ENCODE measurements around the gene APOA5.

The APOA5 gene

GRCh38 chr11:116827461-116827860, 35.8 kb upstream of the APOA5 start:
- peaks cover 5 to 9% of the 10 kb centered on the region in 2 donors for H3K4me1 ChIP-seq (ENCODE audit: control insufficient read depth in 2 of 2, insufficient read depth in 1 of 2, low read depth in 1 of 2, low read length in 2 of 2)
- H3K9ac ChIP-seq (ENCODE audit: low read depth, low read length, poor library complexity): no peak overlapping the region
- H3K14ac ChIP-seq (ENCODE audit: low read length): peak overlapping the region; percentile 38
- H3K9me3 ChIP-seq (replicated peaks in 1 of 2; ENCODE audit: control insufficient read depth in 2 of 2, insufficient read depth in 1 of 2, low read depth in 1 of 2, low read length in 2 of 2): no peaks in the 10 kb centered on the region
- H3K27ac ChIP-seq (replicated peaks; ENCODE audit: low read length): no peak overlapping the region
- no peak overlapping the region for H2BK5ac ChIP-seq (ENCODE audit: low read length)
- no peaks in the 10 kb centered on the region for H3K36me3 ChIP-seq (replicated peaks in 1 of 2; ENCODE audit: control insufficient read depth in 2 of 2, insufficient read depth in 2 of 2, low read length in 2 of 2)
- H4K91ac ChIP-seq (ENCODE audit: low read depth, low read length, poor library complexity): no peak overlapping the region
- H3K27me3 ChIP-seq (ENCODE audit: control insufficient read depth in 3 of 3, insufficient read depth in 3 of 3, low read depth in 1 of 3, low read length in 3 of 3): peaks cover 0 to 5% (median 1%) of the 10 kb centered on the region in 3 experiments
- no peak overlapping the region for H2BK120ac ChIP-seq (ENCODE audit: low read depth, low read length)
- no peak overlapping the region for H3K23ac ChIP-seq (ENCODE audit: low read depth, low read length, poor library complexity)
- H3K79me1 ChIP-seq (ENCODE audit: low read depth, low read length): no peaks in the 10 kb centered on the region
- H3K4me3 ChIP-seq (ENCODE audit: low read length in 2 of 2): no peak overlapping the region
- no peak for DNase-seq (ENCODE audit: low spot score)
- no peak overlapping the region for H4K8ac ChIP-seq (ENCODE audit: low read depth, low read length)
- H2BK12ac ChIP-seq (ENCODE audit: low read length): no peak overlapping the region
- no peak overlapping the region for H2BK15ac ChIP-seq (ENCODE audit: low read length)
- H2AK5ac ChIP-seq (ENCODE audit: low read depth, low read length): peak overlapping the region; percentile 20
- WGBS, 2 donors (ENCODE audit: extremely low coverage in 2 of 2, insufficient read length in 2 of 2, insufficient replicate concordance in 1 of 2): no CpG with 5 or more reads among the region's 6 CpGs
- no peak overlapping the region for H3K18ac ChIP-seq (ENCODE audit: low read length)
- no peak overlapping the region for H3K4ac ChIP-seq (ENCODE audit: low read length)
- H3K4me2 ChIP-seq (ENCODE audit: insufficient read depth, low read length, poor library complexity, severe bottlenecking): no peak overlapping the region
- H2AFZ ChIP-seq (ENCODE audit: low read length): no peak overlapping the region

GRCh38 chr11:116826751-116827431, 35.2 kb upstream of the APOA5 start:
- Histone ChIP-seq H3K23ac (ENCODE audit: low read depth, low read length, poor library complexity) (peak overlapping the region; percentile 68), H3K4me2 (ENCODE audit: insufficient read depth, low read length, poor library complexity, severe bottlenecking) (no peak overlapping the region), H2BK5ac (ENCODE audit: low read length) (peak overlapping the region; percentile 3), H2BK12ac (ENCODE audit: low read length) (no peak overlapping the region), H3K4ac (ENCODE audit: low read length) (no peak overlapping the region), H2BK120ac (ENCODE audit: low read depth, low read length) (no peak overlapping the region), H4K8ac (ENCODE audit: low read depth, low read length) (no peak overlapping the region), H3K18ac (ENCODE audit: low read length) (no peak overlapping the region), H3K27ac (replicated peaks; ENCODE audit: low read length) (no peak overlapping the region), H3K9me3 (replicated peaks in 1 of 2; ENCODE audit: control insufficient read depth in 2 of 2, insufficient read depth in 1 of 2, low read depth in 1 of 2, low read length in 2 of 2) (no peaks in the 10 kb centered on the region), H3K36me3 (replicated peaks in 1 of 2; ENCODE audit: control insufficient read depth in 2 of 2, insufficient read depth in 2 of 2, low read length in 2 of 2) (no peaks in the 10 kb centered on the region), H3K14ac (ENCODE audit: low read length) (peak overlapping the region; percentile 38), H4K91ac (ENCODE audit: low read depth, low read length, poor library complexity) (no peak overlapping the region), H2BK15ac (ENCODE audit: low read length) (no peak overlapping the region), H3K4me1 (ENCODE audit: control insufficient read depth in 2 of 2, insufficient read depth in 1 of 2, low read depth in 1 of 2, low read length in 2 of 2) (peaks cover 5 to 9% of the 10 kb centered on the region in 2 donors), H3K27me3 (ENCODE audit: control insufficient read depth in 3 of 3, insufficient read depth in 3 of 3, low read depth in 1 of 3, low read length in 3 of 3) (peaks cover 0 to 5% (median 1%) of the 10 kb centered on the region in 3 experiments), H3K79me1 (ENCODE audit: low read depth, low read length) (no peaks in the 10 kb centered on the region), H3K4me3 (ENCODE audit: low read length in 2 of 2) (no peak overlapping the region), H2AK5ac (ENCODE audit: low read depth, low read length) (peak overlapping the region; percentile 20), H3K9ac (ENCODE audit: low read depth, low read length, poor library complexity) (no peak overlapping the region), H2AFZ (ENCODE audit: low read length) (peak overlapping the region; percentile 35)
- WGBS, 2 donors (ENCODE audit: extremely low coverage in 2 of 2, insufficient read length in 2 of 2, insufficient replicate concordance in 1 of 2): no CpG with 5 or more reads among the region's 9 CpGs
- no peak for DNase-seq (ENCODE audit: low spot score)

GRCh38 chr11:116825854-116826750, 34.4 kb upstream of the APOA5 start:
- Histone ChIP-seq H2BK5ac (ENCODE audit: low read length) (peak overlapping the region; percentile 3), H3K4me3 (ENCODE audit: low read length in 2 of 2) (peak overlapping the region in 1 of 2 donors; percentile 25), H3K4ac (ENCODE audit: low read length) (no peak overlapping the region), H3K79me1 (ENCODE audit: low read depth, low read length) (no peaks in the 10 kb centered on the region), H3K23ac (ENCODE audit: low read depth, low read length, poor library complexity) (peak overlapping the region; percentile 68), H3K4me2 (ENCODE audit: insufficient read depth, low read length, poor library complexity, severe bottlenecking) (no peak overlapping the region), H2AFZ (ENCODE audit: low read length) (no peak overlapping the region), H3K4me1 (ENCODE audit: control insufficient read depth in 2 of 2, insufficient read depth in 1 of 2, low read depth in 1 of 2, low read length in 2 of 2) (peaks cover 5 to 9% of the 10 kb centered on the region in 2 donors), H4K8ac (ENCODE audit: low read depth, low read length) (no peak overlapping the region), H3K9ac (ENCODE audit: low read depth, low read length, poor library complexity) (no peak overlapping the region), H3K9me3 (replicated peaks in 1 of 2; ENCODE audit: control insufficient read depth in 2 of 2, insufficient read depth in 1 of 2, low read depth in 1 of 2, low read length in 2 of 2) (no peaks in the 10 kb centered on the region), H3K14ac (ENCODE audit: low read length) (peak overlapping the region; percentile 75), H2AK5ac (ENCODE audit: low read depth, low read length) (no peak overlapping the region), H2BK120ac (ENCODE audit: low read depth, low read length) (no peak overlapping the region), H4K91ac (ENCODE audit: low read depth, low read length, poor library complexity) (no peak overlapping the region), H3K27me3 (ENCODE audit: control insufficient read depth in 3 of 3, insufficient read depth in 3 of 3, low read depth in 1 of 3, low read length in 3 of 3) (peaks cover 0 to 8% (median 1%) of the 10 kb centered on the region in 3 experiments), H3K27ac (replicated peaks; ENCODE audit: low read length) (no peak overlapping the region), H3K36me3 (replicated peaks in 1 of 2; ENCODE audit: control insufficient read depth in 2 of 2, insufficient read depth in 2 of 2, low read length in 2 of 2) (no peaks in the 10 kb centered on the region), H3K18ac (ENCODE audit: low read length) (peak overlapping the region; percentile 28), H2BK12ac (ENCODE audit: low read length) (no peak overlapping the region), H2BK15ac (ENCODE audit: low read length) (peak overlapping the region; percentile 78)
- DNase-seq (ENCODE audit: low spot score): no peak
- WGBS, 2 donors (ENCODE audit: extremely low coverage in 2 of 2, insufficient read length in 2 of 2, insufficient replicate concordance in 1 of 2): no CpG with 5 or more reads among the region's 22 CpGs

- no peak overlapping the region for H2BK120ac ChIP-seq (ENCODE audit: low read depth, low read length)
- no peak overlapping the region for H2BK5ac ChIP-seq (ENCODE audit: low read length)
- H3K4ac ChIP-seq (ENCODE audit: low read length): no peak overlapping the region
- H4K91ac ChIP-seq (ENCODE audit: low read depth, low read length, poor library complexity): no peak overlapping the region
- H3K27ac ChIP-seq (replicated peaks; ENCODE audit: low read length): no peak overlapping the region
- H3K36me3 ChIP-seq (replicated peaks in 1 of 2; ENCODE audit: control insufficient read depth in 2 of 2, insufficient read depth in 2 of 2, low read length in 2 of 2): no peaks in the 10 kb centered on the region
- peaks cover 0 to 8% (median 1%) of the 10 kb centered on the region in 3 experiments for H3K27me3 ChIP-seq (ENCODE audit: control insufficient read depth in 3 of 3, insufficient read depth in 3 of 3, low read depth in 1 of 3, low read length in 3 of 3)
- H3K9me3 ChIP-seq (replicated peaks in 1 of 2; ENCODE audit: control insufficient read depth in 2 of 2, insufficient read depth in 1 of 2, low read depth in 1 of 2, low read length in 2 of 2): no peaks in the 10 kb centered on the region
- H4K8ac ChIP-seq (ENCODE audit: low read depth, low read length): no peak overlapping the region
- no peak overlapping the region for H3K4me2 ChIP-seq (ENCODE audit: insufficient read depth, low read length, poor library complexity, severe bottlenecking)
- no peak overlapping the region for H3K23ac ChIP-seq (ENCODE audit: low read depth, low read length, poor library complexity)
- no peak overlapping the region for H2AFZ ChIP-seq (ENCODE audit: low read length)
- no peak overlapping the region for H2BK12ac ChIP-seq (ENCODE audit: low read length)
- no peak overlapping the region for H3K9ac ChIP-seq (ENCODE audit: low read depth, low read length, poor library complexity)
- no peaks in the 10 kb centered on the region for H3K79me1 ChIP-seq (ENCODE audit: low read depth, low read length)
- H3K4me3 ChIP-seq (ENCODE audit: low read length in 2 of 2): no peak overlapping the region
- H2AK5ac ChIP-seq (ENCODE audit: low read depth, low read length): no peak overlapping the region
- no CpG with 5 or more reads among the region's 5 CpGs for WGBS, 2 donors (ENCODE audit: extremely low coverage in 2 of 2, insufficient read length in 2 of 2, insufficient replicate concordance in 1 of 2)
- H3K4me1 ChIP-seq (ENCODE audit: control insufficient read depth in 2 of 2, insufficient read depth in 1 of 2, low read depth in 1 of 2, low read length in 2 of 2): peaks cover 5 to 9% of the 10 kb centered on the region in 2 donors
- no peak for DNase-seq (ENCODE audit: low spot score)
- H2BK15ac ChIP-seq (ENCODE audit: low read length): peak overlapping the region; percentile 78
- no peak overlapping the region for H3K14ac ChIP-seq (ENCODE audit: low read length)
- peak overlapping the region; percentile 28 for H3K18ac ChIP-seq (ENCODE audit: low read length)
These were observed 33.8 kb upstream of the APOA5 start for GRCh38 chr11:116825434-116825833.
